ENCODE data around the gene CST3.
A peak's percentile ranks its signal among the peaks of the same experiment; 100 is the strongest.

GRCh38 chr20:23668477-23668951 is 30.8 kb upstream of the CST3 start:
- TF ChIP-seq POLR2A (IDR thresholded peaks at IDR 0.05): no peak
- TF ChIP-seq, protein P1, sequence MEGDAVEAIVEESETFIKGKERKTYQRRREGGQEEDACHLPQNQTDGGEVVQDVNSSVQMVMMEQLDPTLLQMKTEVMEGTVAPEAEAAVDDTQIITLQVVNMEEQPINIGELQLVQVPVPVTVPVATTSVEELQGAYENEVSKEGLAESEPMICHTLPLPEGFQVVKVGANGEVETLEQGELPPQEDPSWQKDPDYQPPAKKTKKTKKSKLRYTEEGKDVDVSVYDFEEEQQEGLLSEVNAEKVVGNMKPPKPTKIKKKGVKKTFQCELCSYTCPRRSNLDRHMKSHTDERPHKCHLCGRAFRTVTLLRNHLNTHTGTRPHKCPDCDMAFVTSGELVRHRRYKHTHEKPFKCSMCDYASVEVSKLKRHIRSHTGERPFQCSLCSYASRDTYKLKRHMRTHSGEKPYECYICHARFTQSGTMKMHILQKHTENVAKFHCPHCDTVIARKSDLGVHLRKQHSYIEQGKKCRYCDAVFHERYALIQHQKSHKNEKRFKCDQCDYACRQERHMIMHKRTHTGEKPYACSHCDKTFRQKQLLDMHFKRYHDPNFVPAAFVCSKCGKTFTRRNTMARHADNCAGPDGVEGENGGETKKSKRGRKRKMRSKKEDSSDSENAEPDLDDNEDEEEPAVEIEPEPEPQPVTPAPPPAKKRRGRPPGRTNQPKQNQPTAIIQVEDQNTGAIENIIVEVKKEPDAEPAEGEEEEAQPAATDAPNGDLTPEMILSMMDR (IDR thresholded peaks at IDR 0.05): peak; percentile 78 to 85 (median 81)
